H1 (cell line): Measurements from ENCODE around the gene KATNAL2. TPM values are rescaled to one million over a fixed set of nuclear protein-coding genes. Genes with fewer than 3 reads are reported as not detected.

ENCODE experiments used
- CREB1 ChIP-seq: IDR thresholded peaks from 2 replicates; pipeline ENCODE4 v1.6.1; 2012; ENCODE audit warnings: inconsistent platforms
- POLR2AphosphoS5 ChIP-seq: IDR thresholded peaks from 2 replicates; pipeline ENCODE4 v1.6.1; 2011; ENCODE audit warnings: low read depth, low read length
- POU5F1 ChIP-seq: IDR thresholded peaks from 2 replicates; pipeline ENCODE4 v1.6.1; 2011; ENCODE audit warnings: low read depth, mild to moderate bottlenecking, low read length, moderate library complexity
- RBBP5 ChIP-seq: IDR thresholded peaks from 2 replicates; pipeline ENCODE4 v1.7.1; 2012; ENCODE audit warnings: low read depth, mild to moderate bottlenecking, inconsistent platforms, low read length, moderate library complexity, borderline replicate concordance
- SRF ChIP-seq: IDR thresholded peaks from 2 replicates; pipeline ENCODE4 v1.6.1; 2011; ENCODE audit warnings: mild to moderate bottlenecking, low read depth, low read length, moderate library complexity
- YY1 ChIP-seq: IDR thresholded peaks from 2 replicates; pipeline ENCODE4 v1.6.1; 2011; ENCODE audit warnings: low read depth, mild to moderate bottlenecking, low read length
- ZNF274 ChIP-seq: IDR thresholded peaks from 2 replicates; pipeline ENCODE4 v1.7.0; 2012; ENCODE audit warnings: low read length, borderline replicate concordance; ENCODE audit errors: extremely low read depth
- polyA plus RNA-seq, 7 experiments: library from polyadenylated mRNA; depleted of rRNA in 3 of 7; stranded (reverse) in 5 of 7; unstranded in 2 of 7; fragments of >200 nt in 5 of 7; fragments of 200-250 nt in 2 of 7; gene quantifications; 1 replicate in 5 of 7; 2 replicates in 1 of 7; 4 replicates in 1 of 7; pipeline versions ENCODE4 v1.2.1 to v1.2.3, GENCODE V29; 2011 to 2013; ENCODE audit warnings: missing spikeins in 2 of 7, mixed read lengths in 2 of 7
- total RNA-seq: library from RNA; stranded (reverse); fragmentation: NEBNext Ultra II Directional; extraction: Animal tissue kit (Norgen Biotek cat#: 25700); gene quantifications from 2 replicates; pipeline ENCODE4 v1.2.1, GENCODE V29; 2021

Gene KATNAL2
- total and polyA plus RNA-seq, 2 of the 8 experiments (the other 6 are each of a cell fraction or from before 2014, with no cell fraction given) = 10.0 to 15.2 TPM

DNA sequence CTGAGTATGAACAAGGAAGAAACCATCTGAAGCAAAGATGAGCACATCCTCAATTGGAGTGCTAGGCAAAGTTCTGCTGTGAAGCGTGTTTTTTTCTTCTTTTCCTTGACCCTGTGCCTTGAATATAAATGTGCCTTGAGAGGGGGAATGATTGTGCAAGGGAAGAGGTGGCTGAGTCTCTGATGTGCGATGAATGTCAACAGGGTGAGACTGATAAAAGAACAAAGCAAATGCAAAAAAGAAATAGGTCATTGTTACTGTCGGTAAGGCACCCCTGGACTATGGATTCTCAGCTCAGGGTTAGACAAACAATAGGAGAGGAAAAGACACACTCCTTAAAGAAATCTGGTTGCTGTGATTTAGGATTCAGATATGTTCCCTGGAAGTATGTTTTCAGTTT, 178.4 kb downstream of the KATNAL2 start (continued):
- no peak for TF ChIP-seq YY1
- no peak for TF ChIP-seq SRF
- no peak for TF ChIP-seq POLR2AphosphoS5
- TF ChIP-seq ZNF274 = no peak
- TF ChIP-seq RBBP5 = no peak
- no peak for TF ChIP-seq POU5F1
- no peak for TF ChIP-seq CREB1
